Thymus (tissue), 11 donors: ENCODE measurements around the gene ZNF677. TPM values are rescaled to one million over a fixed set of nuclear protein-coding genes. Genes with fewer than 3 reads are reported as not detected.
"Not testable (repeated sequence)": the region's sequence is repeated elsewhere in the genome, so short reads cannot be mapped to it uniquely, and the experiment has no call there.

Experiments
- DNase-seq, 9 donors: peaks; one replicate each; pipeline ENCODE4 v3.0.0-alpha.2; 2013; ENCODE audit warnings: low spot score in 9 of 9, low read depth in 6 of 9, missing footprints in 1 of 9
- H3K27ac ChIP-seq, 2 donors: one replicate each; pipeline ENCODE4 v1.5.1; 2013; ENCODE audit warnings: control low read depth in 1 of 2, low read depth in 1 of 2, low read length in 1 of 2, mild to moderate bottlenecking in 1 of 2, moderate library complexity in 1 of 2
- H3K27me3 ChIP-seq, 2 donors: one replicate each; pipeline ENCODE4 v1.5.1; 2013; ENCODE audit warnings: low read length in 1 of 2; ENCODE audit not compliant: control insufficient read depth in 2 of 2, insufficient read depth in 1 of 2
- H3K36me3 ChIP-seq, 2 donors: one replicate each; pipeline ENCODE4 v1.5.1; 2013; ENCODE audit warnings: low read length in 1 of 2, mild to moderate bottlenecking in 1 of 2, moderate library complexity in 1 of 2; ENCODE audit not compliant: control insufficient read depth in 2 of 2, insufficient read depth in 2 of 2
- H3K4me1 ChIP-seq, 2 donors: one replicate each; pipeline ENCODE4 v1.5.1; 2013; ENCODE audit warnings: low read length in 2 of 2; ENCODE audit not compliant: control insufficient read depth in 2 of 2, insufficient read depth in 2 of 2
- H3K4me3 ChIP-seq, 2 donors: one replicate each; pipeline ENCODE4 v1.5.1; 2013; ENCODE audit warnings: low read length in 2 of 2, control low read depth in 1 of 2, mild to moderate bottlenecking in 1 of 2
- H3K9me3 ChIP-seq, 2 donors: one replicate each; pipeline ENCODE4 v1.5.1; 2013; ENCODE audit warnings: low read length in 1 of 2, mild to moderate bottlenecking in 1 of 2; ENCODE audit not compliant: control insufficient read depth in 2 of 2, insufficient read depth in 1 of 2
- WGBS: extraction: QIAGEN DNeasy Blood & Tissue Kit; methylation state at CpG from one replicate; pipeline ENCODE4 v1.1.7; 2013; 5-methylcytosine and 5-hydroxymethylcytosine counted together
- polyA plus RNA-seq: library from polyadenylated mRNA; stranded (reverse); fragments of 200-250 nt; gene quantifications from one replicate; pipeline ENCODE4 v1.2.3, GENCODE V29; 2013
- total RNA-seq: library from RNA; stranded (reverse); fragments of 120-200 nt; gene quantifications from one replicate; pipeline ENCODE4 v1.2.4, GENCODE V29; 2013
- donor health status: healthy.

Gene ZNF677
- total and polyA plus RNA-seq, 2 donors: 12.8 to 13.2 TPM

- H3K27me3 ChIP-seq, H3K4me1 ChIP-seq, H3K27ac ChIP-seq, H3K4me3 ChIP-seq, DNase-seq: not testable (repeated sequence)
- peaks cover 0 to 18% of the 10 kb centered on the region in 2 donors for H3K36me3 ChIP-seq
- WGBS: 96% methylated on average over 3 of the region's 3 CpGs
- peaks cover 18 to 36% of the 10 kb centered on the region in 2 donors for H3K9me3 ChIP-seq
These were observed 43.1 kb downstream of the ZNF677 start for GRCh38 chr19:53211554-53211953.

GRCh38 chr19:53196777-53197396, 57.8 kb downstream of the ZNF677 start:
- Histone ChIP-seq H3K9me3 (peaks cover 1 to 34% of the 10 kb centered on the region in 2 donors), H3K27ac (peak overlapping the region; percentile 92 to 95), H3K36me3 (peaks cover 0 to 14% of the 10 kb centered on the region in 2 donors), H3K4me3 (peak overlapping the region; percentile 85 to 97), H3K4me1 (peaks cover 5 to 8% of the 10 kb centered on the region in 2 donors), H3K27me3 (no peaks in the 10 kb centered on the region)
- WGBS: 1% methylated on average over 42 of the region's 42 CpGs
- DNase-seq: peak; percentile 67 to 95 (median 87)

GRCh38 chr19:53195265-53195903, 59.3 kb downstream of the ZNF677 start:
- under 1% methylated on average over 3 of the region's 3 CpGs for WGBS
- H3K4me1 ChIP-seq: peaks cover 5 to 8% of the 10 kb centered on the region in 2 donors
- H3K27ac ChIP-seq: no peak overlapping the region
- DNase-seq: peak; percentile 59 to 93 (median 80)
- H3K27me3 ChIP-seq: no peaks in the 10 kb centered on the region
- H3K9me3 ChIP-seq: peaks cover 0 to 26% of the 10 kb centered on the region in 2 donors
- H3K36me3 ChIP-seq: peaks cover 0 to 3% of the 10 kb centered on the region in 2 donors
- no peak overlapping the region for H3K4me3 ChIP-seq

GRCh38 chr19:53193535-53194222, 61.0 kb downstream of the ZNF677 start:
- Histone ChIP-seq H3K4me1 (peaks cover 5 to 8% of the 10 kb centered on the region in 2 donors), H3K27me3 (no peaks in the 10 kb centered on the region), H3K27ac (no peak overlapping the region), H3K9me3 (peaks cover 0 to 19% of the 10 kb centered on the region in 2 donors), H3K36me3 (peaks cover 0 to 3% of the 10 kb centered on the region in 2 donors), H3K4me3 (peak overlapping the region in 1 of 2 donors; percentile 87)
- 66% methylated on average over 12 of the region's 12 CpGs for WGBS
- DNase-seq: no peak

GRCh38 chr19:53192771-53193534, 61.7 kb downstream of the ZNF677 start, which contains the start of gene ZNF665:
ZNF665 (minus strand) TSS chr19:53193358; CDS start chr19:53182898, 10,460 bp downstream.
- peaks cover 0 to 12% of the 10 kb centered on the region in 2 donors for H3K9me3 ChIP-seq
- H3K27ac ChIP-seq: peak within 1 kb of the TSS; percentile 62 to 91
- H3K4me1 ChIP-seq: peaks cover 5 to 8% of the 10 kb centered on the region in 2 donors
- WGBS: 1% methylated on average over 53 of the region's 53 CpGs
- peaks cover 0 to 3% of the 10 kb centered on the region in 2 donors for H3K36me3 ChIP-seq
- H3K4me3 ChIP-seq: peak within 1 kb of the TSS; percentile 74 to 87
- peak; percentile 44 to 90 (median 74) for DNase-seq
- no peaks in the 10 kb centered on the region for H3K27me3 ChIP-seq

GRCh38 chr19:53190253-53190652, 64.4 kb downstream of the ZNF677 start:
- no peaks in the 10 kb centered on the region for H3K27me3 ChIP-seq
- H3K4me3 ChIP-seq: no peak overlapping the region
- H3K4me1 ChIP-seq: peaks cover 2 to 4% of the 10 kb centered on the region in 2 donors
- peaks cover 0 to 6% of the 10 kb centered on the region in 2 donors for H3K9me3 ChIP-seq
- H3K27ac ChIP-seq: no peak overlapping the region
- WGBS: 98% methylated on average over 3 of the region's 3 CpGs
- no peak for DNase-seq
- H3K36me3 ChIP-seq: peaks cover 0 to 3% of the 10 kb centered on the region in 2 donors

- not testable (repeated sequence) for H3K4me1 ChIP-seq, H3K27ac ChIP-seq, H3K4me3 ChIP-seq, H3K27me3 ChIP-seq, DNase-seq, H3K9me3 ChIP-seq, H3K36me3 ChIP-seq
- 96% methylated on average over 12 of the region's 16 CpGs for WGBS
These were observed 64.9 kb downstream of the ZNF677 start for GRCh38 chr19:53189691-53190198.
